Endothelial cell of umbilical vein (primary cell): ENCODE results near the gene PRKCB. TPM values are rescaled to one million over a fixed set of nuclear protein-coding genes. Genes with fewer than 3 reads are reported as not detected.

ENCODE experiments used
- BruUV-seq: library from RNA; stranded (reverse); fragments of 400-500 nt; replicated peaks from 2 replicates; lab custom pipeline; 2021; lab: Mats Ljungman, UMichigan
- CTCF ChIA-PET: fragments of 300-600, 350-600 bp; sonication (Branson Sonifier 250); formaldehyde crosslinking; loops from one replicate; lab custom pipeline; 2021; ENCODE audit warnings: antibody characterized with exemption, inconsistent platforms; lab: Charles Lee
- POLR2A ChIA-PET: fragments of 300-600, 350-600 bp; sonication (Branson Sonifier 250); formaldehyde crosslinking; loops from one replicate; lab custom pipeline; 2021; ENCODE audit warnings: antibody characterized with exemption, inconsistent platforms; lab: Charles Lee
- DNase-seq: peaks from one replicate; pipeline ENCODE4 v3.0.0-alpha.2; 2011; ENCODE audit warnings: low read depth, low spot score
- FAIRE-seq: peaks from 2 replicates; lab custom pipeline; 2011; peaks lifted over from hg19 to GRCh38; lab: Jason Lieb, UNC
- H2AFZ ChIP-seq: 2 replicates; pipeline ENCODE4 v1.6.0; 2012; ENCODE audit warnings: low read depth, low read length, control low read depth, inconsistent platforms
- H3K27ac ChIP-seq: 2 replicates; pipeline ENCODE4 v1.5.1; 2011; ENCODE audit warnings: low read depth, mild to moderate bottlenecking, control low read depth, low read length, moderate library complexity; ENCODE audit not compliant: insufficient read depth
- H3K27me3 ChIP-seq, 2 experiments: 2 replicates each; pipeline versions ENCODE4 v1.6.0 to v1.6.1; 2011; ENCODE audit warnings: low read length in 2 of 2, mixed read lengths in 1 of 2; ENCODE audit not compliant: control insufficient read depth in 2 of 2, insufficient read depth in 2 of 2
- H3K36me3 ChIP-seq, 2 experiments: 2 replicates in 1 of 2; 3 replicates in 1 of 2; pipeline ENCODE4 v1.5.1; 2011; ENCODE audit warnings: low read length in 2 of 2, mild to moderate bottlenecking in 1 of 2, moderate library complexity in 1 of 2; ENCODE audit not compliant: control insufficient read depth in 2 of 2, insufficient read depth in 2 of 2; ENCODE audit errors: extremely low read depth in 1 of 2
- H3K4me1 ChIP-seq: 3 replicates; pipeline ENCODE4 v1.5.1; 2011; ENCODE audit warnings: mild to moderate bottlenecking, low read length; ENCODE audit not compliant: control insufficient read depth, insufficient read depth; ENCODE audit errors: extremely low read depth
- H3K4me2 ChIP-seq: 2 replicates; pipeline ENCODE4 v1.6.1; 2011; ENCODE audit warnings: low read length, control low read depth, mixed read lengths; ENCODE audit not compliant: insufficient read depth
- H3K4me3 ChIP-seq, 3 experiments: fragments of 200-600 bp in 1 of 3; sonication (generic), shearing (Covaris generic) in 1 of 3; replicated peaks in 1 of 3; 2 replicates each; pipeline ENCODE4 v1.5.1; 2011 to 2016; ENCODE audit warnings: control low read depth in 3 of 3, low read length in 3 of 3, mild to moderate bottlenecking in 2 of 3, inconsistent platforms in 1 of 3, low read depth in 1 of 3, moderate library complexity in 1 of 3; ENCODE audit not compliant: insufficient read depth in 1 of 3
- H3K79me2 ChIP-seq: 2 replicates; pipeline ENCODE4 v1.6.0; 2012; ENCODE audit warnings: low read length, inconsistent platforms; ENCODE audit not compliant: control insufficient read depth, insufficient read depth
- H3K9ac ChIP-seq: replicated peaks from 2 replicates; pipeline ENCODE3; 2011; ENCODE audit warnings: low read length, control low read depth; ENCODE audit not compliant: insufficient read depth; ENCODE audit errors: extremely low read depth
- H3K9me1 ChIP-seq: replicated peaks from 3 replicates; pipeline ENCODE4 v1.6.0; 2011; ENCODE audit warnings: mild to moderate bottlenecking, low read length; ENCODE audit not compliant: control insufficient read depth, insufficient read depth; ENCODE audit errors: extremely low read depth
- H3K9me3 ChIP-seq: replicated peaks from 2 replicates; pipeline ENCODE4 v1.5.1; 2012; ENCODE audit warnings: low read length, inconsistent platforms; ENCODE audit not compliant: control insufficient read depth, insufficient read depth
- H4K20me1 ChIP-seq: replicated peaks from 2 replicates; pipeline ENCODE3; 2011; ENCODE audit warnings: mild to moderate bottlenecking, low read length; ENCODE audit not compliant: control insufficient read depth, insufficient read depth; ENCODE audit errors: extremely low read depth
- EZH2 ChIP-seq: IDR thresholded peaks from 2 replicates; pipeline ENCODE4 v1.6.1; 2012; ENCODE audit warnings: borderline replicate concordance, low read depth, mild to moderate bottlenecking, moderate library complexity, low read length, inconsistent platforms; ENCODE audit not compliant: severe bottlenecking
- FOS ChIP-seq: IDR thresholded peaks from 2 replicates; pipeline ENCODE4 v1.6.1; 2011; ENCODE audit warnings: mild to moderate bottlenecking, low read length, moderate library complexity, borderline replicate concordance; ENCODE audit not compliant: insufficient read depth
- GATA2 ChIP-seq: IDR thresholded peaks from 2 replicates; pipeline ENCODE4 v1.7.0; 2011; ENCODE audit warnings: low read depth, mild to moderate bottlenecking, moderate library complexity, mixed read lengths, low read length; ENCODE audit not compliant: insufficient read length, insufficient read depth
- JUN ChIP-seq: IDR thresholded peaks from 2 replicates; pipeline ENCODE4 v1.6.1; 2011; ENCODE audit warnings: borderline replicate concordance, low read depth; ENCODE audit not compliant: insufficient read length, insufficient read depth
- MYC ChIP-seq: IDR thresholded peaks from one replicate; pipeline ENCODE4 v1.6.1; 2011; ENCODE audit warnings: mild to moderate bottlenecking, low read depth, low read length
- POLR2AphosphoS5 ChIP-seq: IDR thresholded peaks from 2 replicates; pipeline ENCODE4 v1.6.1; 2012; ENCODE audit warnings: low read depth, mild to moderate bottlenecking, control low read depth, low read length, moderate library complexity; ENCODE audit not compliant: insufficient read depth
- dilution Hi-C: fragments of 300-500 bp; cut with MboI; formaldehyde crosslinking; loops from one replicate; pipeline ENCODE4 v1.15.0; 2019; ENCODE audit warnings: low sequenced_read_pairs; ENCODE audit not compliant: extremely low pct_ligation_motif_present
- intact Hi-C: fragments of 100-400 bp; cut with micrococcal nuclease; formaldehyde crosslinking; loops from one replicate; pipeline ENCODE4 v1.10.0; 2022
- polyA plus RNA-seq, 4 experiments: library from polyadenylated mRNA; depleted of rRNA in 3 of 4; stranded (reverse) in 3 of 4; unstranded in 1 of 4; fragments of >200 nt; gene quantifications; 2 replicates each; pipeline versions ENCODE4 v1.2.1 to v1.2.3, GENCODE V29; 2011 to 2012; ENCODE audit warnings: missing spikeins in 1 of 4
- total RNA-seq: library from RNA; stranded (reverse); gene quantifications from 2 replicates; pipeline ENCODE4 v1.2.3, GENCODE V29; 2021
- TF ChIP-seq, protein P1 (sequence below): IDR thresholded peaks from 2 replicates; pipeline ENCODE4 v1.6.1; 2011; ENCODE audit not compliant: insufficient read depth, insufficient read length
- TF ChIP-seq, protein P2 (sequence below), 2 donors: IDR thresholded peaks; 1 replicate in 1 of 2; 2 replicates in 1 of 2; pipeline ENCODE4 v1.5.1; 2011; ENCODE audit warnings: low read length in 2 of 2, mild to moderate bottlenecking in 2 of 2, moderate library complexity in 2 of 2, control low read depth in 1 of 2, inconsistent platforms in 1 of 2, low read depth in 1 of 2; ENCODE audit not compliant: insufficient read depth in 1 of 2; ENCODE audit errors: extremely low read depth in 1 of 2

PRKCB gene
- total and polyA plus RNA-seq, 2 donors (not counting 3 experiments of a cell fraction or from before 2014, with no cell fraction given), result 0.01 TPM; not detected in 1

DNA sequence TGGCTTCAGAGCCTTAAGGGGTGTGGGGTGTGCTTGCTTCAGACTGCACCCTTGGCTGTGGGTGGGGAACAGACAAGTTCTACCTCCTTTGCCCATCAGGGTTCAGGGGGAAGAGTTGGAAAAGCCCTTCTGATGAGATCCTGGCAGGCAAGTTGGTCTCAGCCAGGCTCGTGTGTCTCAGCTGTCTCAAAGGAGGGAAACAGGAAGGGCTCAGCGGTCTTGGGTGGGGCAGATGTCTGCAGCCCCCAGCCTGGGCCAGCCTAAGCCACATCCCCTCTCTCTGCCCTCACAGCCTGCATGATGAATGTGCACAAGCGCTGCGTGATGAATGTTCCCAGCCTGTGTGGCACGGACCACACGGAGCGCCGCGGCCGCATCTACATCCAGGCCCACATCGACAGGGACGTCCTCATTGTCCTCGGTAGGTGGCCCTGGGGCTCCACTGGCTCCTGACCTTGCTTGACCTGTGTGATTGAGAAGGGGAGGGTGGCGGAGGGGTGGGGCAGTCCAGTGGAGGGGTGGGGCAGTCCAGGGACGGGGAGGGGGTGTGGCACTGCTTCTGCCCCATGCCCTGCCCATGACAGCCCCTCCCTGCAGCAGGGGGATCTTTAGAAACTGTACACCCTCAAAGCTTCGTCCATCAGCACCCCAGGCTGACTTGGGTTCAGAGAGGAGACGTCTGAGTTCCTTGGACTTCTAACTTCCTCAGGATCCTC, 199.5 kb downstream of the PRKCB start:
- no peaks in the 10 kb centered on the region for H3K36me3 ChIP-seq
- no TSS peak for BruUV-seq
- H4K20me1 ChIP-seq, result no peaks in the 10 kb centered on the region
- intact Hi-C loops, result no loop called here
- no peak overlapping the region for H2AFZ ChIP-seq
- CTCF ChIA-PET, result interaction anchor here (1.0 to 2.4 kb wide), 4 partner anchors 25 to 469 kb away, joined by 3 to 17 read pairs (median 11); no protein-coding TSS in a partner anchor
- no peaks in the 10 kb centered on the region for H3K9me3 ChIP-seq
- DNase-seq (no peak), FAIRE-seq (no peak)
- TF ChIP-seq, protein P1, sequence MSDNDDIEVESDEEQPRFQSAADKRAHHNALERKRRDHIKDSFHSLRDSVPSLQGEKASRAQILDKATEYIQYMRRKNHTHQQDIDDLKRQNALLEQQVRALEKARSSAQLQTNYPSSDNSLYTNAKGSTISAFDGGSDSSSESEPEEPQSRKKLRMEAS, result no peak
- TF ChIP-seq POLR2AphosphoS5 (no peak), EZH2 (no peak)
- POLR2A ChIA-PET, result no interaction called here
- no peaks in the 10 kb centered on the region for H3K9me1 ChIP-seq
- no peaks in the 10 kb centered on the region for H3K79me2 ChIP-seq
- dilution Hi-C loops, result no loop called here
- no peak overlapping the region for H3K4me3 ChIP-seq
- no peak overlapping the region for H3K4me2 ChIP-seq
- H3K27ac ChIP-seq, result no peak overlapping the region
- H3K27me3 ChIP-seq, result no peaks in the 10 kb centered on the region
- no peaks in the 10 kb centered on the region for H3K4me1 ChIP-seq
- H3K9ac ChIP-seq, result no peak overlapping the region

DNA sequence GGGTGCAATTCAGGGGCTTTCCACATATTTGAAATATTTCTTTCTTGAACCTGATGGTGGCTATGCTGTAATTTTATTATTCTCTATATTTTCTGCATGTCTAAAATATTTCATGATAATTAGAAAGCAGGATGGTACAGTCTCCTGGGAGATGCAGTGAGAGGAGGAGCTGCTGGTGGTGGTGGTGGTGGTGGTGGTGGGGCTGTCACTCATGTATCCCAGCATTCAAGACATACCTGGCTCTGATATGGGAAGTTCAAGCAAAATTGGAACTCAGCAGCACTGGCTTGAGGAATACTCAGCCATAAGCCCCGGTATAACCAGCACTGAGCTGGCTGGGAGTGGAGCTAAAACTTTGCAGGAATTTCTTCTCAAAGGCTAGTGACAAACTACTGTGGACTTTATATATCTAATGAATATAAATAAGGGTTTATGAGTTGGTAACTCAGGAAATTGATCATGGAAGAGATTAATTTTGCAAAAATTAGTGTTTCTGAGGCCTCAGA, 200.3 kb downstream of the PRKCB start:
- POLR2A ChIA-PET, result no interaction called here
- TF ChIP-seq JUN, result no peak
- TF ChIP-seq POLR2AphosphoS5, result no peak
- TF ChIP-seq MYC, result no peak
- TF ChIP-seq, protein P2, sequence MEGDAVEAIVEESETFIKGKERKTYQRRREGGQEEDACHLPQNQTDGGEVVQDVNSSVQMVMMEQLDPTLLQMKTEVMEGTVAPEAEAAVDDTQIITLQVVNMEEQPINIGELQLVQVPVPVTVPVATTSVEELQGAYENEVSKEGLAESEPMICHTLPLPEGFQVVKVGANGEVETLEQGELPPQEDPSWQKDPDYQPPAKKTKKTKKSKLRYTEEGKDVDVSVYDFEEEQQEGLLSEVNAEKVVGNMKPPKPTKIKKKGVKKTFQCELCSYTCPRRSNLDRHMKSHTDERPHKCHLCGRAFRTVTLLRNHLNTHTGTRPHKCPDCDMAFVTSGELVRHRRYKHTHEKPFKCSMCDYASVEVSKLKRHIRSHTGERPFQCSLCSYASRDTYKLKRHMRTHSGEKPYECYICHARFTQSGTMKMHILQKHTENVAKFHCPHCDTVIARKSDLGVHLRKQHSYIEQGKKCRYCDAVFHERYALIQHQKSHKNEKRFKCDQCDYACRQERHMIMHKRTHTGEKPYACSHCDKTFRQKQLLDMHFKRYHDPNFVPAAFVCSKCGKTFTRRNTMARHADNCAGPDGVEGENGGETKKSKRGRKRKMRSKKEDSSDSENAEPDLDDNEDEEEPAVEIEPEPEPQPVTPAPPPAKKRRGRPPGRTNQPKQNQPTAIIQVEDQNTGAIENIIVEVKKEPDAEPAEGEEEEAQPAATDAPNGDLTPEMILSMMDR (IDR thresholded peaks at IDR 0.05; ENCODE audit: extremely low read depth in 1 of 2, insufficient read depth in 1 of 2, low read depth in 1 of 2, low read length in 2 of 2), result no peak
- no peak for TF ChIP-seq FOS
- TF ChIP-seq, protein P1, result no peak
- no peak for TF ChIP-seq GATA2
- Histone ChIP-seq H3K36me3 (no peaks in the 10 kb centered on the region), H3K79me2 (no peaks in the 10 kb centered on the region), H2AFZ (no peak overlapping the region), H3K27ac (no peak overlapping the region), H3K9me1 (no peaks in the 10 kb centered on the region), H3K27me3 (no peaks in the 10 kb centered on the region), H4K20me1 (no peaks in the 10 kb centered on the region), H3K4me1 (no peaks in the 10 kb centered on the region), H3K4me3 (no peak overlapping the region), H3K4me2 (no peak overlapping the region), H3K9ac (no peak overlapping the region), H3K9me3 (no peaks in the 10 kb centered on the region)
- CTCF ChIA-PET, result interaction anchor here (0.7 to 2.4 kb wide), 8 partner anchors 26 to 469 kb away, joined by 3 to 17 read pairs (median 7); no protein-coding TSS in a partner anchor
- no peak for FAIRE-seq
- BruUV-seq, result no TSS peak
- intact Hi-C loops, result loop anchor here (1.0 kb wide), 2 partner anchors 235 to 301 kb away; no protein-coding TSS in a partner anchor
- DNase-seq, result no peak
- dilution Hi-C loops, result no loop called here
